ENCODE measurements around the gene ADH6. TPM values are rescaled to one million over a fixed set of nuclear protein-coding genes. Genes with fewer than 3 reads are reported as not detected.

ADH6 gene
- total and polyA plus RNA-seq, 9 of the 15 experiments (the other 6 are each of a cell fraction or from before 2014, with no cell fraction given), result 0.13 TPM; not detected in 8

- TF ChIP-seq, protein P1, sequence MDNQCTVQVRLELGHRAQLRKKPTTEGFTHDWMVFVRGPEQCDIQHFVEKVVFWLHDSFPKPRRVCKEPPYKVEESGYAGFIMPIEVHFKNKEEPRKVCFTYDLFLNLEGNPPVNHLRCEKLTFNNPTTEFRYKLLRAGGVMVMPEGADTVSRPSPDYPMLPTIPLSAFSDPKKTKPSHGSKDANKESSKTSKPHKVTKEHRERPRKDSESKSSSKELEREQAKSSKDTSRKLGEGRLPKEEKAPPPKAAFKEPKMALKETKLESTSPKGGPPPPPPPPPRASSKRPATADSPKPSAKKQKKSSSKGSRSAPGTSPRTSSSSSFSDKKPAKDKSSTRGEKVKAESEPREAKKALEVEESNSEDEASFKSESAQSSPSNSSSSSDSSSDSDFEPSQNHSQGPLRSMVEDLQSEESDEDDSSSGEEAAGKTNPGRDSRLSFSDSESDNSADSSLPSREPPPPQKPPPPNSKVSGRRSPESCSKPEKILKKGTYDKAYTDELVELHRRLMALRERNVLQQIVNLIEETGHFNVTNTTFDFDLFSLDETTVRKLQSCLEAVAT (IDR thresholded peaks at IDR 0.05), result no peak
- TF ChIP-seq ZNF184 (CRISPR knock-in tag; IDR thresholded peaks at IDR 0.05) (no peak), ZKSCAN3 (CRISPR knock-in tag; IDR thresholded peaks at IDR 0.05) (no peak), ZBTB5 (IDR thresholded peaks at IDR 0.05) (no peak)
Observed at GRCh38 chr4:99179626-99180025, 39.4 kb downstream of the ADH6 start (continued).

GRCh38 chr4:99179178-99179577 lies 39.9 kb downstream of the ADH6 start:
- no peak for FAIRE-seq
- no peaks in the 10 kb centered on the region for H3K36me3 ChIP-seq (ENCODE audit: control insufficient read depth, insufficient read depth, low read length)
- intact Hi-C loops (cut with micrococcal nuclease), result no loop called here
- no peak overlapping the region for H3K4me2 ChIP-seq (ENCODE audit: insufficient read depth, low read length)
- no peak overlapping the region for H3K27ac ChIP-seq (ENCODE audit: extremely low read depth, low read depth, low read length)
- no peak overlapping the region for H3K4me3 ChIP-seq
- BruUV-seq (replicated peaks), result no TSS peak
- ATAC-seq, result no peak
- no peaks in the 10 kb centered on the region for H3K9me3 ChIP-seq (replicated peaks; ENCODE audit: control insufficient read depth, insufficient read depth, low read depth, low read length)
- H3K4me1 ChIP-seq (replicated peaks in 1 of 2; ENCODE audit: control insufficient read depth in 2 of 2, insufficient read depth in 2 of 2, low read length in 2 of 2), result no peaks in the 10 kb centered on the region
- no peak for DNase-seq (ENCODE audit: extremely low read depth in 1 of 4, low spot score in 3 of 4)
- CTCF ChIA-PET (ENCODE audit: low intra/inter-chr PET ratio), result no interaction called here
- H2AFZ ChIP-seq (ENCODE audit: low read depth, low read length), result no peak overlapping the region
- 0% methylated on average over 1 of the region's 2 CpGs for WGBS (ENCODE audit: insufficient coverage, low coverage, missing lambda C conversion rate)
- no peak overlapping the region for H3K9ac ChIP-seq (ENCODE audit: insufficient read depth in 1 of 2, low read depth in 2 of 2, low read length in 2 of 2)
- in situ Hi-C loops (cut with MboI), result no loop called here
- H3K9me1 ChIP-seq (ENCODE audit: control insufficient read depth, insufficient read depth, low read length), result no peaks in the 10 kb centered on the region
- no peaks in the 10 kb centered on the region for H3K27me3 ChIP-seq (ENCODE audit: control insufficient read depth in 2 of 2, insufficient read depth in 2 of 2, low read length in 2 of 2)
- H3K79me2 ChIP-seq (ENCODE audit: control insufficient read depth, insufficient read depth, low read length), result no peaks in the 10 kb centered on the region
- POLR2A ChIA-PET, result interaction anchor here (0.7 kb wide), 1 partner anchor 251 kb away, joined by 3 read pairs; no protein-coding TSS in a partner anchor
- TF ChIP-seq THAP12 (CRISPR knock-in tag; IDR thresholded peaks at IDR 0.05) (no peak), SMARCB1 (IDR thresholded peaks at IDR 0.05; ENCODE audit: insufficient read length, low read depth) (no peak), HIVEP1 (CRISPR knock-in tag; IDR thresholded peaks at IDR 0.05) (no peak), RFX5 (IDR thresholded peaks at IDR 0.05; ENCODE audit: low read depth, low read length) (no peak)
- no peaks in the 10 kb centered on the region for H4K20me1 ChIP-seq (replicated peaks; ENCODE audit: control insufficient read depth, insufficient read depth, low read length)

Data from K562 (cell line).